Gastrocnemius medialis (tissue), 4 donors: ENCODE data around the gene DPH3.

Source experiments
- POLR2A ChIP-seq, 2 donors: fragments of 450-650 bp; IDR thresholded peaks; one replicate each; pipeline ENCODE4 v1.6.1; 2017; ENCODE audit warnings: antibody characterized with exemption in 2 of 2, mild to moderate bottlenecking in 2 of 2, moderate library complexity in 2 of 2
- TF ChIP-seq, protein P1 (sequence below), 5 experiments: fragments of 450-650 bp in 3 of 5; fragments of 200-600 bp in 2 of 5; sonication (generic) in 2 of 5; IDR thresholded peaks in 4 of 5; conservative IDR thresholded peaks in 1 of 5; 1 replicate in 4 of 5; 2 replicates in 1 of 5; pipeline ENCODE4 v1.5.1; 2016 to 2019; ENCODE audit warnings: antibody characterized with exemption in 5 of 5, mild to moderate bottlenecking in 3 of 5, moderate library complexity in 3 of 5

DNA sequence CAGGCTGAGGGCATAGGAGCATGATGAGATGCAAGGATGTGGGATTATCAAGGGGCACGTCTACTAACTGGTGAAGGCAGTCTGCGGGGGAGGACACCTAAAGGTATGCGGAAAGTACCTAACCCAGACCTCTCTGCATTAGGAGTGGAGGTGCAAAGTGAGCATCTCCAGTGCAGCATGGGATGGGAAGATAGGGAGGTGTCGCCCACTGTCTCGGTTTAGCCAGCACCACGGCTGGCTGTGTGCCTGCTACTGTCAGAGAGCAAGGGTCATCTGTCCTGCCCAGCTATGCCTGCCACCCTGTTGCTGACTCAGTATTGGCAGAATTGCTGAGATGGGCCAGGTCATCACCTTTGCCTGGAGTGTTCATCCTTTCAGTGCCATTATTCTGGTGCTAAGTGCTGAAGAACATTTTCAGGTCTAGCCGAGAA, 40.4 kb upstream of the DPH3 start:
- TF ChIP-seq, protein P1, sequence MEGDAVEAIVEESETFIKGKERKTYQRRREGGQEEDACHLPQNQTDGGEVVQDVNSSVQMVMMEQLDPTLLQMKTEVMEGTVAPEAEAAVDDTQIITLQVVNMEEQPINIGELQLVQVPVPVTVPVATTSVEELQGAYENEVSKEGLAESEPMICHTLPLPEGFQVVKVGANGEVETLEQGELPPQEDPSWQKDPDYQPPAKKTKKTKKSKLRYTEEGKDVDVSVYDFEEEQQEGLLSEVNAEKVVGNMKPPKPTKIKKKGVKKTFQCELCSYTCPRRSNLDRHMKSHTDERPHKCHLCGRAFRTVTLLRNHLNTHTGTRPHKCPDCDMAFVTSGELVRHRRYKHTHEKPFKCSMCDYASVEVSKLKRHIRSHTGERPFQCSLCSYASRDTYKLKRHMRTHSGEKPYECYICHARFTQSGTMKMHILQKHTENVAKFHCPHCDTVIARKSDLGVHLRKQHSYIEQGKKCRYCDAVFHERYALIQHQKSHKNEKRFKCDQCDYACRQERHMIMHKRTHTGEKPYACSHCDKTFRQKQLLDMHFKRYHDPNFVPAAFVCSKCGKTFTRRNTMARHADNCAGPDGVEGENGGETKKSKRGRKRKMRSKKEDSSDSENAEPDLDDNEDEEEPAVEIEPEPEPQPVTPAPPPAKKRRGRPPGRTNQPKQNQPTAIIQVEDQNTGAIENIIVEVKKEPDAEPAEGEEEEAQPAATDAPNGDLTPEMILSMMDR (IDR thresholded peaks at IDR 0.05 in 4 of 5, conservative IDR thresholded peaks at IDR 0.05 in 1 of 5) = no peak
- no peak for TF ChIP-seq POLR2A (IDR thresholded peaks at IDR 0.05)
